Testis (tissue), 2 donors: ENCODE results near the gene LUC7L2.

Source experiments
- CTCF ChIP-seq, 3 experiments: fragments of 450-650 bp in 2 of 3; fragments of 200-600 bp in 1 of 3; sonication (generic) in 1 of 3; IDR thresholded peaks; one replicate each; pipeline ENCODE4 v1.5.1; 2016 to 2019; ENCODE audit warnings: antibody characterized with exemption in 3 of 3, mild to moderate bottlenecking in 2 of 3, moderate library complexity in 1 of 3
- POLR2A ChIP-seq: fragments of 450-650 bp; IDR thresholded peaks from one replicate; pipeline ENCODE4 v1.6.1; 2017; ENCODE audit warnings: antibody characterized with exemption, mild to moderate bottlenecking, moderate library complexity

GRCh38 chr7:139427029-139427420 is 67.3 kb downstream of the LUC7L2 start:
- no peak for TF ChIP-seq POLR2A
- no peak for TF ChIP-seq CTCF (IDR thresholded peaks at IDR 0.05)
